Ovary (tissue), 3 donors: ENCODE measurements around the gene CYP4X1.

Source experiments
- CTCF ChIP-seq, 3 donors: fragments of 450-650 bp in 2 of 3; fragments of 200-600 bp in 1 of 3; IDR thresholded peaks; one replicate each; pipeline versions ENCODE4 v1.5.1 to v1.8.0; 2016 to 2022; ENCODE audit warnings: antibody characterized with exemption in 3 of 3, mild to moderate bottlenecking in 1 of 3
- EP300 ChIP-seq: sonication (generic); formaldehyde crosslinking; IDR thresholded peaks from one replicate; pipeline ENCODE4 v1.6.1; 2017; ENCODE audit warnings: antibody characterized with exemption
- donor health status: DM: no; HTN: no; CAD: no.

- TF ChIP-seq CTCF (IDR thresholded peaks at IDR 0.05) (no peak), EP300 (no peak)
Measured at GRCh38 chr1:47030170-47030805, 6.8 kb downstream of the CYP4X1 start.
